IMR-90 (cell line): Measurements from ENCODE around the gene SPAG4. TPM values are rescaled to one million over a fixed set of nuclear protein-coding genes. Genes with fewer than 3 reads are reported as not detected.

Experiments used
- ATAC-seq: fragments of 200-7000 bp; cut with Tn5 transposase; 2 replicates; pipeline ENCODE4 v1.9.1; 2020; ENCODE audit warnings: low read depth, mild to moderate bottlenecking, moderate library complexity
- BruUV-seq: library from RNA; stranded (reverse); fragments of 400-500 nt; replicated peaks from 2 replicates; lab custom pipeline; 2021; lab: Mats Ljungman, UMichigan
- CTCF ChIA-PET: fragments of 300-600 bp; formaldehyde crosslinking; extraction: SDS; loops from one replicate; lab custom pipeline; 2021; ENCODE audit warnings: antibody characterized with exemption; lab: Yijun Ruan, JAX
- POLR2A ChIA-PET: fragments of 300-600 bp; sonication (Branson Sonifier 250); formaldehyde crosslinking; loops from one replicate; lab custom pipeline; 2022; ENCODE audit warnings: antibody characterized with exemption; ENCODE audit not compliant: unreplicated experiment; lab: Charles Lee
- DNase-seq: peaks from one replicate; pipeline ENCODE4 v3.0.0; 2013
- H2AFZ ChIP-seq: replicated peaks from 2 replicates; pipeline ENCODE3; 2013; ENCODE audit warnings: low read length, mild to moderate bottlenecking; ENCODE audit not compliant: poor library complexity
- H2AK5ac ChIP-seq: 2 replicates; pipeline ENCODE4 v1.6.1; 2013; ENCODE audit warnings: low read depth, low read length, inconsistent platforms
- H2AK9ac ChIP-seq: replicated peaks from 2 replicates; pipeline ENCODE3; 2013; ENCODE audit warnings: mild to moderate bottlenecking, low read depth, low read length, moderate library complexity; ENCODE audit not compliant: poor library complexity
- H2BK120ac ChIP-seq: 2 replicates; pipeline ENCODE4 v1.6.1; 2013; ENCODE audit warnings: low read depth, low read length, inconsistent platforms
- H2BK15ac ChIP-seq: 3 replicates; pipeline ENCODE4 v1.6.1; 2013; ENCODE audit warnings: low read depth, low read length, inconsistent platforms
- H2BK20ac ChIP-seq: 2 replicates; pipeline ENCODE4 v1.6.1; 2013; ENCODE audit warnings: low read depth, mild to moderate bottlenecking, inconsistent platforms, low read length, moderate library complexity
- H2BK5ac ChIP-seq: 2 replicates; pipeline ENCODE4 v1.6.1; 2013; ENCODE audit warnings: mild to moderate bottlenecking, low read depth, low read length, inconsistent platforms; ENCODE audit not compliant: poor library complexity, severe bottlenecking
- H3K14ac ChIP-seq: replicated peaks from 2 replicates; pipeline ENCODE4 v1.6.1; 2013; ENCODE audit warnings: low read depth, low read length, inconsistent platforms
- H3K18ac ChIP-seq: 2 replicates; pipeline ENCODE4 v1.6.1; 2013; ENCODE audit warnings: low read depth, low read length, control low read depth
- H3K23ac ChIP-seq: 2 replicates; pipeline ENCODE4 v1.6.1; 2013; ENCODE audit warnings: low read depth, low read length, inconsistent platforms
- H3K27ac ChIP-seq: 2 replicates; pipeline ENCODE4 v1.5.1; 2013; ENCODE audit warnings: mild to moderate bottlenecking, control low read depth, low read length; ENCODE audit not compliant: insufficient read depth
- H3K27me3 ChIP-seq: 2 replicates; pipeline ENCODE4 v1.6.1; 2013; ENCODE audit warnings: low read length; ENCODE audit not compliant: control insufficient read depth, insufficient read depth
- H3K36me3 ChIP-seq: 2 replicates; pipeline ENCODE4 v1.6.1; 2013; ENCODE audit warnings: low read length, mixed read lengths; ENCODE audit not compliant: control insufficient read depth, insufficient read depth
- H3K4ac ChIP-seq: 2 replicates; pipeline ENCODE4 v1.6.1; 2013; ENCODE audit warnings: low read depth, low read length, inconsistent platforms
- H3K4me1 ChIP-seq: 2 replicates; pipeline ENCODE4 v1.6.1; 2013; ENCODE audit warnings: low read length, mixed read lengths; ENCODE audit not compliant: control insufficient read depth, insufficient read depth
- H3K4me2 ChIP-seq: 2 replicates; pipeline ENCODE4 v1.6.1; 2013; ENCODE audit warnings: low read depth, mild to moderate bottlenecking, control low read depth, low read length, moderate library complexity
- H3K4me3 ChIP-seq: 2 replicates; pipeline ENCODE4 v1.5.1; 2013; ENCODE audit warnings: low read depth, mild to moderate bottlenecking, control low read depth, low read length, moderate library complexity; ENCODE audit not compliant: insufficient read depth
- H3K56ac ChIP-seq: 2 replicates; pipeline ENCODE4 v1.6.1; 2013; ENCODE audit warnings: low read length, inconsistent platforms; ENCODE audit not compliant: insufficient read depth; ENCODE audit errors: extremely low read depth
- H3K79me1 ChIP-seq, 2 experiments: 2 replicates each; pipeline ENCODE4 v1.6.1; 2013; ENCODE audit warnings: low read length in 2 of 2, inconsistent platforms in 1 of 2, low read depth in 1 of 2
- H3K9ac ChIP-seq: 2 replicates; pipeline ENCODE4 v1.6.1; 2013; ENCODE audit warnings: low read depth, low read length, control low read depth
- H3K9me1 ChIP-seq: 2 replicates; pipeline ENCODE4 v1.6.1; 2013; ENCODE audit warnings: low read length, inconsistent platforms; ENCODE audit not compliant: insufficient read depth
- H3K9me3 ChIP-seq: 2 replicates; pipeline ENCODE4 v1.6.1; 2013; ENCODE audit warnings: low read length; ENCODE audit not compliant: control insufficient read depth, insufficient read depth
- H4K20me1 ChIP-seq: 2 replicates; pipeline ENCODE4 v1.6.1; 2013; ENCODE audit warnings: low read length, inconsistent platforms; ENCODE audit not compliant: insufficient read depth
- H4K5ac ChIP-seq: 2 replicates; pipeline ENCODE4 v1.6.1; 2013; ENCODE audit warnings: mild to moderate bottlenecking, low read depth, low read length, control low read depth
- H4K8ac ChIP-seq, 2 experiments: 2 replicates each; pipeline ENCODE4 v1.6.1; 2013; ENCODE audit warnings: low read depth in 2 of 2, low read length in 2 of 2, control low read depth in 1 of 2, inconsistent platforms in 1 of 2
- H4K91ac ChIP-seq: 2 replicates; pipeline ENCODE4 v1.6.1; 2013; ENCODE audit warnings: low read depth, low read length, inconsistent platforms; ENCODE audit not compliant: insufficient read depth
- BHLHE40 ChIP-seq: fragments of 150-350 bp; IDR thresholded peaks from 2 replicates; pipeline ENCODE4 v1.6.1; 2016; ENCODE audit warnings: mild to moderate bottlenecking, low read depth, low read length
- CHD1 ChIP-seq: IDR thresholded peaks from 2 replicates; pipeline ENCODE4 v1.6.1; 2012; ENCODE audit warnings: low read depth, low read length, improper control_type of control experiment
- CTCF ChIP-seq: conservative IDR thresholded peaks from 2 replicates; pipeline ENCODE4 v1.5.1; 2012; ENCODE audit warnings: mild to moderate bottlenecking, low read depth, low read length, improper control_type of control experiment
- POLR2A ChIP-seq: IDR thresholded peaks from 2 replicates; pipeline ENCODE4 v1.6.1; 2012; ENCODE audit warnings: mild to moderate bottlenecking, low read depth, low read length
- WGBS, 2 experiments: methylation state at CpG; one replicate each; pipeline versions ENCODE4 v1.1.5 to v1.1.7; 2013; ENCODE audit warnings: missing lambda C conversion rate in 2 of 2; ENCODE audit not compliant: insufficient read length in 1 of 2; ENCODE audit errors: extremely low coverage in 2 of 2; 5-methylcytosine and 5-hydroxymethylcytosine counted together
- dilution Hi-C: fragments of 300-500 bp; cut with HindIII; formaldehyde crosslinking; loops from one replicate; pipeline ENCODE4 v1.14.3; 2018; ENCODE audit warnings: low sequenced_read_pairs; ENCODE audit not compliant: unreplicated experiment
- in situ Hi-C: fragments of 300-500 bp; cut with MboI; formaldehyde crosslinking; loops from 3 replicates; pipeline ENCODE4 v1.14.3; 2019; ENCODE audit warnings: low sequenced_read_pairs, inconsistent platforms, mixed read lengths
- intact Hi-C: fragments of 100-400 bp; cut with micrococcal nuclease; formaldehyde crosslinking; loops from 2 replicates; pipeline ENCODE4 v1.10.0; 2022
- polyA plus RNA-seq, 3 experiments: library from polyadenylated mRNA; depleted of rRNA; stranded (reverse); fragments of >200 nt; gene quantifications; 2 replicates each; pipeline ENCODE4 v1.2.3, GENCODE V29; 2012; ENCODE audit warnings: low replicate concordance in 1 of 3
- total RNA-seq: library from RNA; depleted of rRNA; stranded (reverse); fragments of >200 nt; gene quantifications from 2 replicates; pipeline ENCODE4 v1.2.3, GENCODE V29; 2012

SPAG4 gene
- total and polyA plus RNA-seq, 2 of the 4 experiments (the other 2 are of a cell fraction) = 1.8 to 5.5 TPM

- no peak overlapping the region for H3K27ac ChIP-seq
- no peak overlapping the region for H3K14ac ChIP-seq
- H2AFZ ChIP-seq = no peak overlapping the region
- peaks cover 10% of the 10 kb centered on the region; the same call in 1 of the 2 replicates for H3K27me3 ChIP-seq
- H4K5ac ChIP-seq = no peak overlapping the region
- H3K36me3 ChIP-seq = no peaks in the 10 kb centered on the region
- H3K4me1 ChIP-seq = no peaks in the 10 kb centered on the region
- H2BK15ac ChIP-seq = no peak overlapping the region
- no peak overlapping the region for H3K4ac ChIP-seq
- no peaks in the 10 kb centered on the region for H4K20me1 ChIP-seq
- no peaks in the 10 kb centered on the region for H3K79me1 ChIP-seq
- no peak overlapping the region for H3K4me3 ChIP-seq
- H2BK5ac ChIP-seq = no peak overlapping the region
- intact Hi-C loops (no loop called here), in situ Hi-C loops (no loop called here), dilution Hi-C loops (no loop called here)
- H4K91ac ChIP-seq = no peak overlapping the region
- H2AK5ac ChIP-seq = no peak overlapping the region
- H3K9ac ChIP-seq = no peak overlapping the region
- DNase-seq (no peak), ATAC-seq (no peak)
- no TSS peak for BruUV-seq
- H3K9me1 ChIP-seq = no peaks in the 10 kb centered on the region
- no peak overlapping the region for H3K4me2 ChIP-seq
- no peak overlapping the region for H4K8ac ChIP-seq
- no peak for TF ChIP-seq BHLHE40
- TF ChIP-seq POLR2A = no peak
- TF ChIP-seq CHD1 = no peak
- no peak for TF ChIP-seq CTCF
- H3K18ac ChIP-seq = no peak overlapping the region
- CTCF ChIA-PET = no interaction called here
- peaks cover 3% of the 10 kb centered on the region; the same call in 1 of the 2 replicates for H3K9me3 ChIP-seq
- no peak overlapping the region for H2BK120ac ChIP-seq
- H2BK20ac ChIP-seq = no peak overlapping the region
- POLR2A ChIA-PET = no interaction called here
- no peak overlapping the region for H3K23ac ChIP-seq
- H3K56ac ChIP-seq = no peak overlapping the region
- no peak overlapping the region for H2AK9ac ChIP-seq
- 80% methylated on average over 2 of the region's 4 CpGs; no CpG with 5 or more reads in 1 of the 2 experiments for WGBS, 2 experiments
Observed at GRCh38 chr20:35572838-35573237, 42.8 kb upstream of the SPAG4 start.
